HEK293 (cell line): ENCODE measurements around the gene SEC22A.

Source experiments
- CTCF ChIA-PET: fragments of 350-600 bp; formaldehyde crosslinking; extraction: SDS; loops from one replicate; lab custom pipeline; 2021; ENCODE audit warnings: antibody characterized with exemption; lab: Yijun Ruan, JAX
- POLR2A ChIA-PET: fragments of 300-600 bp; formaldehyde crosslinking; extraction: SDS; loops from one replicate; lab custom pipeline; 2020; ENCODE audit warnings: antibody characterized with exemption, inconsistent platforms; lab: Yijun Ruan, JAX
- H3K27ac ChIP-seq: fragments of 200-500 bp; sonication (Bioruptor generic); 2 replicates; pipeline ENCODE4 v1.5.1; 2014; ENCODE audit warnings: low read depth, low read length, control low read depth, inconsistent platforms; ENCODE audit errors: extremely low read depth
- H3K36me3 ChIP-seq, 2 experiments: fragments of 200-500 bp in 1 of 2; sonication (Bioruptor generic) in 1 of 2; 1 replicate in 1 of 2; 2 replicates in 1 of 2; pipeline ENCODE4 v1.5.1; 2014 to 2017; ENCODE audit warnings: inconsistent platforms in 2 of 2, low read length in 2 of 2; ENCODE audit not compliant: control insufficient read depth in 2 of 2, insufficient read depth in 1 of 2
- H3K4me1 ChIP-seq: fragments of 200-500 bp; sonication (Bioruptor generic); 2 replicates; pipeline ENCODE4 v1.5.1; 2014; ENCODE audit warnings: mild to moderate bottlenecking, low read length, inconsistent platforms; ENCODE audit not compliant: control insufficient read depth, insufficient read depth
- H3K4me3 ChIP-seq: 2 replicates; pipeline ENCODE4 v1.5.1; 2011; ENCODE audit warnings: low read depth, mild to moderate bottlenecking, control low read depth, low read length, moderate library complexity
- H3K9me3 ChIP-seq: fragments of 200-500 bp; sonication (Bioruptor generic); 2 replicates; pipeline ENCODE4 v1.5.1; 2014; ENCODE audit warnings: low read depth, low read length, inconsistent platforms; ENCODE audit not compliant: control insufficient read depth, insufficient read depth
- ATF2 ChIP-seq: fragments of 450-650 bp; formaldehyde crosslinking; IDR thresholded peaks from 2 replicates; pipeline ENCODE4 v1.5.1; 2016; ENCODE audit warnings: missing biosample characterization, missing genetic modification characterization, low read depth
- EGR2 ChIP-seq: fragments of 450-650 bp; formaldehyde crosslinking; IDR thresholded peaks from 2 replicates; pipeline ENCODE4 v1.5.1; 2016; ENCODE audit warnings: low read depth, missing biosample characterization, missing genetic modification characterization
- KLF10 ChIP-seq: fragments of 450-650 bp; IDR thresholded peaks from 2 replicates; pipeline ENCODE4 v1.5.1; 2018; ENCODE audit warnings: missing biosample characterization, mild to moderate bottlenecking, missing genetic modification characterization
- PATZ1 ChIP-seq: fragments of 450-650 bp; formaldehyde crosslinking; IDR thresholded peaks from 2 replicates; pipeline ENCODE4 v1.5.1; 2016; ENCODE audit warnings: missing biosample characterization, missing genetic modification characterization
- SCRT1 ChIP-seq: fragments of 450-650 bp; formaldehyde crosslinking; IDR thresholded peaks from 2 replicates; pipeline ENCODE4 v1.5.1; 2016; ENCODE audit warnings: missing biosample characterization, missing genetic modification characterization, borderline replicate concordance
- SETDB1 ChIP-seq: IDR thresholded peaks from one replicate; pipeline ENCODE4 v1.6.1; 2017; ENCODE audit warnings: mild to moderate bottlenecking, low read length, moderate library complexity, mixed read lengths; ENCODE audit not compliant: insufficient read length
- SP3 ChIP-seq: fragments of 450-650 bp; formaldehyde crosslinking; IDR thresholded peaks from 2 replicates; pipeline ENCODE4 v1.5.1; 2016; ENCODE audit warnings: missing biosample characterization, missing genetic modification characterization
- ZNF148 ChIP-seq: fragments of 450-650 bp; formaldehyde crosslinking; IDR thresholded peaks from 2 replicates; pipeline ENCODE4 v1.5.0; 2017; ENCODE audit warnings: missing biosample characterization, missing genetic modification characterization, borderline replicate concordance
- ZNF155 ChIP-seq: fragments of 450-650 bp; formaldehyde crosslinking; IDR thresholded peaks from 2 replicates; pipeline ENCODE4 v1.5.1; 2016; ENCODE audit warnings: missing biosample characterization, missing genetic modification characterization
- ZNF26 ChIP-seq: fragments of 450-650 bp; formaldehyde crosslinking; IDR thresholded peaks from 2 replicates; pipeline ENCODE4 v1.5.1; 2016; ENCODE audit warnings: missing biosample characterization, missing genetic modification characterization
- ZNF362 ChIP-seq: fragments of 450-650 bp; formaldehyde crosslinking; IDR thresholded peaks from 2 replicates; pipeline ENCODE4 v1.5.1; 2016; ENCODE audit warnings: missing biosample characterization, missing genetic modification characterization
- ZNF394 ChIP-seq: fragments of 450-650 bp; formaldehyde crosslinking; IDR thresholded peaks from 2 replicates; pipeline ENCODE4 v1.5.1; 2016; ENCODE audit warnings: missing biosample characterization, missing genetic modification characterization, mild to moderate bottlenecking, moderate library complexity, borderline replicate concordance
- ZNF513 ChIP-seq: fragments of 450-650 bp; IDR thresholded peaks from 2 replicates; pipeline ENCODE4 v1.5.1; 2018; ENCODE audit warnings: missing biosample characterization, missing genetic modification characterization
- ZNF530 ChIP-seq: fragments of 450-650 bp; formaldehyde crosslinking; IDR thresholded peaks from 2 replicates; pipeline ENCODE4 v1.5.1; 2016; ENCODE audit warnings: low read depth, missing biosample characterization, missing genetic modification characterization
- ZNF654 ChIP-seq: fragments of 450-650 bp; formaldehyde crosslinking; IDR thresholded peaks from 2 replicates; pipeline ENCODE4 v1.5.1; 2016; ENCODE audit warnings: low read depth, missing biosample characterization, missing genetic modification characterization
- ZNF677 ChIP-seq: fragments of 450-650 bp; IDR thresholded peaks from 2 replicates; pipeline ENCODE4 v1.5.0; 2018; ENCODE audit warnings: missing biosample characterization, mild to moderate bottlenecking, missing genetic modification characterization, moderate library complexity
- ZSCAN5A ChIP-seq: fragments of 450-650 bp; formaldehyde crosslinking; IDR thresholded peaks from 2 replicates; pipeline ENCODE4 v1.5.1; 2016; ENCODE audit warnings: missing biosample characterization, missing genetic modification characterization

Gene SEC22A

GRCh38 chr3:123194552-123194951 lies 7.2 kb upstream of the SEC22A start:
- TF ChIP-seq ATF2 (tag by site-specific recombination) (no peak), PATZ1 (tag by site-specific recombination) (no peak), ZNF148 (no peak), SCRT1 (tag by site-specific recombination) (no peak), ZNF394 (no peak), KLF10 (tag by site-specific recombination) (no peak), EGR2 (no peak), SP3 (tag by site-specific recombination) (peak; percentile 25; the same call in 1 of the 2 replicates), ZNF654 (tag by site-specific recombination) (peak; percentile 24)
- ChIA-PET CTCF (interaction anchor here (0.6 to 0.7 kb wide), 4 partner anchors 36 to 613 kb away, joined by 3 read pairs; no protein-coding TSS in a partner anchor), POLR2A (interaction anchor here (0.6 kb wide), 1 partner anchor 1648 kb away, joined by 3 read pairs; no protein-coding TSS in a partner anchor)
- no peaks in the 10 kb centered on the region for H3K4me1 ChIP-seq
- no peaks in the 10 kb centered on the region for H3K9me3 ChIP-seq
- no peaks in the 10 kb centered on the region for H3K36me3 ChIP-seq
- no peak overlapping the region for H3K27ac ChIP-seq
- H3K4me3 ChIP-seq: no peak overlapping the region

GRCh38 chr3:123198372-123198771 lies 3.4 kb upstream of the SEC22A start:
- ChIA-PET POLR2A (no interaction called here), CTCF (no interaction called here)
- TF ChIP-seq ZNF513 (tag by site-specific recombination): no peak
- no peak for TF ChIP-seq ZNF530 (tag by site-specific recombination)
- TF ChIP-seq ZNF362: no peak
- peak; percentile 80 for TF ChIP-seq ZNF677 (tag by site-specific recombination)
- peak; percentile 45; the same call in 1 of the 2 replicates for TF ChIP-seq ZNF26 (tag by site-specific recombination)
- no peak for TF ChIP-seq ZSCAN5A (tag by site-specific recombination)
- peak; percentile 26 for TF ChIP-seq SETDB1
- TF ChIP-seq ZNF155 (tag by site-specific recombination): no peak

More at GRCh38 chr3:123198372-123198771, 3.4 kb upstream of the SEC22A start:
- no peaks in the 10 kb centered on the region for H3K9me3 ChIP-seq
- H3K4me3 ChIP-seq: no peak overlapping the region
- H3K4me1 ChIP-seq: no peaks in the 10 kb centered on the region
- H3K27ac ChIP-seq: no peak overlapping the region
- H3K36me3 ChIP-seq: no peaks in the 10 kb centered on the region
